Stimulated activated CD8-positive, alpha-beta memory T cell treated with anti-CD3 and anti-CD28 coated beads, Interleukin-15, amount 100 ng/mL, for 48 hours (primary cell): ENCODE measurements around the gene EPO.
"Not testable (repeated sequence)": the region's sequence is repeated elsewhere in the genome, so short reads cannot be mapped to it uniquely, and the experiment has no call there.

ENCODE experiments used
- DNase-seq, 2 donors: peaks; one replicate each; pipeline ENCODE4 v3.0.0-alpha.2; 2020; ENCODE audit warnings: low read depth in 2 of 2

EPO gene

GRCh38 chr7:100705320-100705752 is 14.9 kb upstream of the EPO start:
- peak; percentile 72 for DNase-seq

- peak; percentile 99 for DNase-seq
Measured at GRCh38 chr7:100705753-100706671, 14.3 kb upstream of the EPO start, which contains the start of gene POP7. TSS of gene POP7 (plus strand) at chr7:100706121. CDS start at chr7:100706831, 710 bp downstream.

DNA sequence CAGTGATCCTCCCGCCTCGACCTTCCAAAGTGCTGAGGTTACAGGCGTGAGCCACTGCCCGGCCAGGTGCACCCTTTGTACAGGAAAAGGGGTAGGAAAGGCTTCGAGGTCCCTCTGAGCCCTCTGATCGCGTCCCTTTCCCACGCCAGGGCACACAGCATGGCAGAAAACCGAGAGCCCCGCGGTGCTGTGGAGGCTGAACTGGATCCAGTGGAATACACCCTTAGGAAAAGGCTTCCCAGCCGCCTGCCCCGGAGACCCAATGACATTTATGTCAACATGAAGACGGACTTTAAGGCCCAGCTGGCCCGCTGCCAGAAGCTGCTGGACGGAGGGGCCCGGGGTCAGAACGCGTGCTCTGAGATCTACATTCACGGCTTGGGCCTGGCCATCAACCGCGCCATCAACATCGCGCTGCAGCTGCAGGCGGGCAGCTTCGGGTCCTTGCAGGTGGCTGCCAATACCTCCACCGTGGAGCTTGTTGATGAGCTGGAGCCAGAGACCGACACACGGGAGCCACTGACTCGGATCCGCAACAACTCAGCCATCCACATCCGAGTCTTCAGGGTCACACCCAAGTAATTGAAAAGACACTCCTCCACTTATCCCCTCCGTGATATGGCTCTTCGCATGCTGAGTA is 13.5 kb upstream of the EPO start:
- no peak for DNase-seq

GRCh38 chr7:100708395-100708794 is 11.9 kb upstream of the EPO start:
- DNase-seq, result no peak

DNA sequence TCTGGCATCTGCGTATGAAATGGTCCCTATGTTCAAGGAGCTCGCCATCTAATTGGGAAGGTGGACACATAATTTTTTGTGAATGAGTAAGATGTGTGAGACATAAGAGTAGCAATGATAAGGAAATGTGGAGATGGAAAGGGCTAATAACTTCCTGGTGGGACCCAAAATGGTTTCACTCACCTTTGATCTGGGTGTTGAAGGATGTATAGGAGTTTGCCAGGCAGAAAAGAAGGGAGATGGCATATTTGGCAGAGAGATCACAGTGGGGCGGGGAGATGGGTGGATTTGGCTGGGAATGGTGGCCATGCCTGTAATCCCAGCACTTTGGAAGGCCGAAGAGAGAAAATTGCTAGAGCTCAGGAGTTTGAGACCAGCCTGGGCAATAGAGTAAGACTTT is 9.8 kb upstream of the EPO start:
- DNase-seq, result no peak

- DNase-seq, result no peak
Measured at GRCh38 chr7:100711369-100711768, 8.9 kb upstream of the EPO start.

DNA sequence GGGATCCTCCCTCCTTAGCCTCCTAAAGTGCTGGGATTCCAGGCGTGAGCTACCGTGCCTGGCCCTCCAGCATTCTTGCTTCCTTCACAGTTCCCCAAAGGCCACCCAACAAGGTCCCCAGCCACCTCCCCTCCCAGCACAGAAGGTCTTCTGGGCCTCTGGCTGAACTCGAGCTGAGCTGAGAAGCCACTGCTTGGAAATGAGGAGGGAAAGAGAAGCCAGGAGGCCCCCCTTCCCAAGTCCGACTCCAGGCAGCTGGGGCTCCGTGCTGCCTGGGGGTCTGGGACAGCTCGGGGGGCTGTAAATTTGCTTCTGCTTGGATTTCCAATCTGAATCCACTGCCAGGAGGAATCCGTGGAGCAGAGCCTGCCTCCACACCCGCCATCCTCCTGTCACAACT is 5.5 kb upstream of the EPO start:
- DNase-seq, result no peak

DNA sequence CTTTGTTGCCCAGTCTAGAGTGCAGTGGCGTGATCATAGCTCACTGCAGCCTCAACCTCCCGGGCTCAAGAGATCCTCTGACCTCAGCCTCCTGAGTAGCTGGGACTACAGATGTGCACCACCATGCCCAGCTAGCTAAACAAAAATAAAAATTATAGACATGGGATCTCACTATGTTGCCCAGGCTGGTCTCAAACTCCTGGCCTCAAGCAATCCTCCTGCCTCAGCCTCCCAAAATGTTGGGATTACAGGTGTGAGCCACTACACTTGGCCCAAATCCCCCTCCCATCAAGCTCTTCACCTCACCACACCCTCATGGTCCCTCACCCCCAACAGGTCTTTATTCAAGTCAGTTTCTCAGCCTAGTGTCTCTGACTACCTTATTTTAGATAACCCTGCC is 3.2 kb upstream of the EPO start:
- not testable (repeated sequence) for DNase-seq

GRCh38 chr7:100719523-100720278 is 567 bp upstream of the EPO start:
- DNase-seq, result no peak

- no peak for DNase-seq
Measured at GRCh38 chr7:100720671-100721504, 620 bp downstream of the EPO start.

DNA sequence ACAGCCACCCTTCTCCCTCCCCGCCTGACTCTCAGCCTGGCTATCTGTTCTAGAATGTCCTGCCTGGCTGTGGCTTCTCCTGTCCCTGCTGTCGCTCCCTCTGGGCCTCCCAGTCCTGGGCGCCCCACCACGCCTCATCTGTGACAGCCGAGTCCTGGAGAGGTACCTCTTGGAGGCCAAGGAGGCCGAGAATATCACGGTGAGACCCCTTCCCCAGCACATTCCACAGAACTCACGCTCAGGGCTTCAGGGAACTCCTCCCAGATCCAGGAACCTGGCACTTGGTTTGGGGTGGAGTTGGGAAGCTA is 1.2 kb downstream of the EPO start:
- DNase-seq, result no peak

GRCh38 chr7:100722480-100723212 is 2.4 kb downstream of the EPO start:
- no peak for DNase-seq

DNA sequence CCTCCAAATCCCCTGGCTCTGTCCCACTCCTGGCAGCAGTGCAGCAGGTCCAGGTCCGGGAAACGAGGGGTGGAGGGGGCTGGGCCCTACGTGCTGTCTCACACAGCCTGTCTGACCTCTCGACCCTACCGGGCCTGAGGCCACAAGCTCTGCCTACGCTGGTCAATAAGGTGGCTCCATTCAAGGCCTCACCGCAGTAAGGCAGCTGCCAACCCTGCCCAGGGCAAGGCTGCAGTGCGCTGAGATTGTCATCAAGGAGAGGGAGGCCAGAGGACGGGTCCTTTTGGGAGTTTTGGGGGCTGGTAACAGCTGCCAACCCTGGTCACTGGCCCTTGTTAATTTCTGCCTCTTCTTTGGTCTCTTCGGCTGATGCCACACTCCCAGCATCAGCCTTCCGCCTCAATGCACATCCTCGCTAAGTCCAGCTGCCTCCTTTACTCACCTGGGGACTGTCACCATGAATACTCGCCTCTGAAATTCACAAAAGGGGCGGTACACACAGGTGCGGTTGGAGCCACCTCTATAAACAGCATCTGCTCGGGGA is 3.5 kb downstream of the EPO start:
- DNase-seq, result no peak

- not testable (repeated sequence) for DNase-seq
Measured at GRCh38 chr7:100724364-100724763, 4.1 kb downstream of the EPO start.

GRCh38 chr7:100726996-100727761 is 6.9 kb downstream of the EPO start:
- DNase-seq, result no peak

- no peak for DNase-seq
Measured at GRCh38 chr7:100728196-100728595, 7.9 kb downstream of the EPO start.

- DNase-seq, result no peak
Measured at GRCh38 chr7:100730136-100730800, 10.0 kb downstream of the EPO start.

DNA sequence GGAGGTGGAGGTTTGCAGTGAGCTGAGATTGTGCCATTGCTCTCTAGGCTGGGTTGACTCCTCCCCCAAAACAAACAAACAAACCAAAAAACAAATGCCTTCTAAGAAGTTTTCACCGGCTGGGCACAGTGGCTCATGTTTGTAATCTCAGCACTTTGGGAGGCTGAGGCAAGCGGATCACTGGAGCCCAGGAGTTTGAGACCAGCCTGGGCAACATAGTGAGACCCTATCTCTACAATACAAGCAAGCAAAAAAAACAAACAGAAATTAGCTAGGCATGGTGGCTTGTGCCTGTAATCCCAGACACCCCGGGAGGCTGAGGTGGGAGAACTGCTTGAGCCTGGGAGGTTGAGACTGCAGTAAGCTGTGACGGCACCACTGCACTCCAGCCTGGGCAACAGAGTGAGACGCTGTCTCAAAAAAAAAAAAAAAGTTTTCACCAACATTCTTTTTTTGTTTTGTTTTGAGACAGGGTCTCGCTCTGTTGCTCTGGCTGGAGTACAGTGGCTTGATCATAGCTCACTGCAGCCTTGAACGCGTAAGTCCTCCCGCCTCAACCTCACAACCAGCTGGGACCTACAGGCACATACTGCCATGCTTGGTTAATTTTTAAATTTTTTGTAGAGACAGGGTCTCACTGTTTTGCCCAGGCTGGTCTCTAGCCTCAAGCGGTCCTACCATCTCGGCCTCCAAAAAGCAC is 11.8 kb downstream of the EPO start:
- DNase-seq, result no peak

GRCh38 chr7:100735730-100736129 is 15.5 kb downstream of the EPO start:
- DNase-seq, result no peak
